ENCODE measurements around the gene CHST14.

CHST14 gene

DNA sequence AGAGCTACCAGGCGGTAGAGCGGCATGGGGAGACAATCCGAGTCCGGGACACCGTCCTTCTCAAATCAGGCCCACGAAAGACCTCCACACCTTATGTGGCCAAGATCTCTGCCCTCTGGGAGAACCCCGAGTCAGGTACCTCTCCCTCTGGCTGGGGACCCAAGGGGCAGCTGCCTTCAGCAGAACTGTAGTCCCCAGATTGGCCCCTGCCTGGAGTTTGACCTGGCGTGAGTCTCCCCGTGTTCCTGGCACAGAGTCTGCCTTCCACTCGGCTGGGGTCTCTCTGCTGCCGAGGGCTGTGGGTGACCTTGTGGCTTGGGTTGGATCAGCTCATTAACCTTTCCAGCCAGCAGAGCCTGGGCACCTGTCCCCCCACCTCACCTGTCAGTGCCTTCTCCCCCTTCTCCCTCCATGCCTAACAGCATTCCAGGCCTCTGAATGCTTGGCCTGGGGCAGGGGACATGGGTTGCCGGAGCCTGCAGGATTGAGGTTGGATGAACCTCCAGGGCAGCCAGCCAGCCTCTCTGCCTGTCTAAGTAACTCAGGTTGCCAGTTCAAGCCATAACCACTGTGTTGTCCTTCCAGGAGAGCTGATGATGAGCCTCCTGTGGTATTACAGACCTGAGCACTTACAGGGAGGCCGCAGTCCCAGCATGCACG lies 6.8 kb upstream of the CHST14 start:
- TF ChIP-seq, protein P1, sequence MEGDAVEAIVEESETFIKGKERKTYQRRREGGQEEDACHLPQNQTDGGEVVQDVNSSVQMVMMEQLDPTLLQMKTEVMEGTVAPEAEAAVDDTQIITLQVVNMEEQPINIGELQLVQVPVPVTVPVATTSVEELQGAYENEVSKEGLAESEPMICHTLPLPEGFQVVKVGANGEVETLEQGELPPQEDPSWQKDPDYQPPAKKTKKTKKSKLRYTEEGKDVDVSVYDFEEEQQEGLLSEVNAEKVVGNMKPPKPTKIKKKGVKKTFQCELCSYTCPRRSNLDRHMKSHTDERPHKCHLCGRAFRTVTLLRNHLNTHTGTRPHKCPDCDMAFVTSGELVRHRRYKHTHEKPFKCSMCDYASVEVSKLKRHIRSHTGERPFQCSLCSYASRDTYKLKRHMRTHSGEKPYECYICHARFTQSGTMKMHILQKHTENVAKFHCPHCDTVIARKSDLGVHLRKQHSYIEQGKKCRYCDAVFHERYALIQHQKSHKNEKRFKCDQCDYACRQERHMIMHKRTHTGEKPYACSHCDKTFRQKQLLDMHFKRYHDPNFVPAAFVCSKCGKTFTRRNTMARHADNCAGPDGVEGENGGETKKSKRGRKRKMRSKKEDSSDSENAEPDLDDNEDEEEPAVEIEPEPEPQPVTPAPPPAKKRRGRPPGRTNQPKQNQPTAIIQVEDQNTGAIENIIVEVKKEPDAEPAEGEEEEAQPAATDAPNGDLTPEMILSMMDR (conservative IDR thresholded peaks at IDR 0.05; ENCODE audit: low read depth, low read length), result no peak
- H3K4me3 ChIP-seq (ENCODE audit: low read length), result no peak overlapping the region
- no peak for DNase-seq (ENCODE audit: low read depth)

DNA sequence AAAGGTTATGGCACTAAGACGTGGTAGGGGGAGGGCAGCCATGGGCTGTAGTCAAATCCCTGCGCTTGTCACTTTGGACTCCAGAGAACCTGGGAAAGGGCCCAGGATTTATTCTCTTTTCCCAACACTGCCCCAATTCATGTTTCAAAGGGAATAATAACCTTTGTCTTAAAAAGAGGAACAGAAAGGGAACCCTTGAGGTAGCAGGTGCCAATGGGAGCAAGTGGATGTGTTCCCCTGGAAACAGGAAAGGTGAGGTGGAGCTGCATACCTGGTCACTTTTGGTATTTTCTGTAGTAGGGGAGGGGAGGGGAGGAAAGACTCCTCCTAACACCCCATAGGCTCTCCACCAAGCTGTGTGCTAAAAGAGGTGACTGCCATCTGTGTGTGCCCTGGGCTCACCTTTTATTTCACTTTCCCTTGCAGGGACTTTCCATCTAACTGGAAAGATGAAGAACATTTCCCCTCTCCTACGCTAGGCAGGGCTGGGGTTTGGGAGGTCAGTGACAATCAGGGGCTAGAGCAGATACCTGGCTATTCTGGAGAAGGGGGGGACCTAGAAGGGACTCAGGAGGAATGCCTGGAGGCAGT lies 6.1 kb upstream of the CHST14 start:
- TF ChIP-seq, protein P1 (conservative IDR thresholded peaks at IDR 0.05; ENCODE audit: low read depth, low read length), result no peak
- no peak overlapping the region for H3K4me3 ChIP-seq (ENCODE audit: low read length)
- no peak for DNase-seq (ENCODE audit: low read depth)

DNA sequence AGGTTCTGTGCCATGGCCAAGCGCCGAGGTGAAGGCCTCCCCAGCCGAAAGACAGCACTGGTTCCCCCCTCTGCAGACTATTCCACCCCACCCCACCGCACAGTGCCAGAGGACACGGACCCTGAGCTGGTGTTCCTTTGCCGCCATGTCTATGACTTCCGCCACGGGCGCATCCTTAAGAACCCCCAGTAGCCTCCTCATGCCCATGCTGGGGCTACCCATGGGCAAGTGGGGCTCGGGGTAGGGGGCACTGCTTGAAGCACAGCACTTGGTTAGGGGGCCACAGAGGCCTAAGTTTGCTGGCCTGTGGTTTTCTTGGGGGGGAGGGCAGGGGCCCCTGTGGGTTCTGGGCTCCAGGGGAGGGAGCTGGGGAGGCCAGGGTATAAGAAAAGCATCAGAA lies 4.8 kb upstream of the CHST14 start:
- no peak for DNase-seq (ENCODE audit: low read depth)
- TF ChIP-seq, protein P1 (conservative IDR thresholded peaks at IDR 0.05; ENCODE audit: low read depth, low read length), result no peak
- H3K4me3 ChIP-seq (ENCODE audit: low read length), result no peak overlapping the region

DNA sequence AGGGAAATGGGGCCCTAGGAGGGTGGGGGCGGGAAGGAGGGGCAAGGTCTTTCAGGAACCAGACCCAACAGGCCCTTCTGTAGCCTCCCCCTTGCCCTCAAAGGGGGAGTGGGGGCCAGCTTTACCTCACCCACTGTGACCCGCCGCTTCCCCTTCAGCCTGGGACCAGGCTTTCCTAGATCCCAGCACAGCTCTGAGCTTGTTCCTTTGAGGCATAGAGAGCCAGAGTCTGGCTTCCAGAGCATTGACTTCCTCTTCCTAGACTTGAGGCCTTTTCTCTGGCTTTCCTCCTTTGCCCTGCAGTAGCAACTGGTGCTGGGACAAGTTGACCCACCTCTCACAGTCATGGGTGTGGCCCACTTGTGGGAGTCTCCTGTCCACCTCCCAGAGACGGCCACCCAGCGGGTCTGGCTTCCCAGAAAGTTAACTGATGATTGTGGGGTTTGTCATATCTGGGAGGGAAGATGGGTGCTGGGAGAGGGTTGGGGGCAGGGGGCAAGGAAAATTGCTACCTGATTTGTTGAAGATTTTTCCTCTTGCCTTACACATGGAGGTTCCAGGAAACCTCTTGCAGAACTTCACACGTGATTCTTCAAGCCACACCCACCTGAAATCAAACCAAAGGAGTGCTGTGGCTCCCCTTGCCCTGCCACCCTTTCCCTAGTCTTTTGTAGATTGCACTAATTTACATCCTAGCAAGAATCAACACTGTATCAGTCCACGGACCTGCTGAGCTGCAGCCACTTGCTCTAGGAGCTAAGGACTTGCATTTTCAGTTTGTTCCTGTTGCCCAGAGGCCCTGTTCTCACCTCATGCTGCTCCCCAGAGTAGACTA lies 4.1 kb upstream of the CHST14 start:
- DNase-seq (ENCODE audit: low read depth), result no peak
- TF ChIP-seq, protein P1 (conservative IDR thresholded peaks at IDR 0.05; ENCODE audit: low read depth, low read length), result no peak
- no peak overlapping the region for H3K4me3 ChIP-seq (ENCODE audit: low read length)

DNA sequence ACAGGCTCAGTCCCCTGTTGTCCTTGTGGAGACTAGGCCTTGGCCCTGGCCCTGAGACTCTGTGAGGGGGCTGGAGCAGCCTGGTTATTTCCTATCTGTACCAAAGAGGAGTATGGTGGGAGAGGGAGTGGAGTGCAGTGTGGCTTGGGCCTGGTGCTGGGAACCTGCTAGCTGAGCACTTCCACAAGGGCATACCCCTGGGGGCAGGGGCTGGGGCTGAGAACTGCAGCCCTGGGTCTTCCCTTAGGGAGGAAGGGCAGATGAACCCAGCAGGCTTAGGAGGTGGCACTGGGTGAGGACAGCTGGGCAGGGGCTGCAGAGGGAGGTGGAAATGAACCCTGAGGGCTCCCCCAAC lies 3.5 kb upstream of the CHST14 start:
- no peak for DNase-seq (ENCODE audit: low read depth)
- TF ChIP-seq, protein P1 (conservative IDR thresholded peaks at IDR 0.05; ENCODE audit: low read depth, low read length), result no peak
- no peak overlapping the region for H3K4me3 ChIP-seq (ENCODE audit: low read length)

DNA sequence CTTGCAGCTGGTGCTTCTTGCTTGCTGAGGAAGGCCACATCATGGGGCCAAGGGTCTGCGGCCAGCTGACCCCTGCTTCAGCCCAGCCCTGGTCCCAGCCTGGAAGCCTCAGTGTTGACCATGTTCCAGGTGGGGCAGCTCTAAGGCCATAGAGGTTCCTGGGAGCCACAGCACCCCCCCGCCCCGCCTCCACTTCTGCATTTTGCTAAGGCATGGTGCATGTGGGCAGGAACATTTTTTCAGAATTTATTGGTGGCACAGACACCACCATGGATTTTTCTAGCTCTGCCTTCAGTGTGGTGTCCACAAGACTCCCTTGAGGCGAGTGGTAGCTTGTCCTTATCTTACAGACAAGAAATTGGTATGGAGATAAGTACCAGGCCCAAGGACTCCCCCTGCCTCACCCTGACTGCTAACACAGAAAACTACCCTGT lies 1.9 kb upstream of the CHST14 start:
- no peak overlapping the region for H3K4me3 ChIP-seq (ENCODE audit: low read length)
- DNase-seq (ENCODE audit: low read depth), result no peak
- TF ChIP-seq, protein P1 (conservative IDR thresholded peaks at IDR 0.05; ENCODE audit: low read depth, low read length), result no peak
